SJSA1 (cell line): ENCODE results near the gene KRT3. TPM values are rescaled to one million over a fixed set of nuclear protein-coding genes. Genes with fewer than 3 reads are reported as not detected.
A peak's percentile ranks its signal among the peaks of the same experiment; 100 is the strongest.

Experiments used
- DNase-seq, 2 experiments: peaks; one replicate each; pipeline ENCODE4 v3.0.0-alpha.2; 2015 to 2020; ENCODE audit warnings: low spot score in 2 of 2, low read depth in 1 of 2
- H3K27ac ChIP-seq: fragments of 250-450 bp; sonication (Bioruptor Pico); 2 replicates; pipeline ENCODE4 v1.5.1; 2020; ENCODE audit warnings: mild to moderate bottlenecking, moderate library complexity
- H3K27me3 ChIP-seq: fragments of 250-450 bp; sonication (Bioruptor Pico); replicated peaks from 2 replicates; pipeline ENCODE4 v1.5.1; 2020; ENCODE audit warnings: mild to moderate bottlenecking, moderate library complexity
- H3K36me3 ChIP-seq: fragments of 250-450 bp; sonication (Bioruptor Pico); 2 replicates; pipeline ENCODE4 v1.5.1; 2020; ENCODE audit warnings: mild to moderate bottlenecking
- H3K4me1 ChIP-seq: fragments of 250-450 bp; sonication (Bioruptor Pico); replicated peaks from 2 replicates; pipeline ENCODE4 v1.6.1; 2021; ENCODE audit warnings: mild to moderate bottlenecking
- H3K4me3 ChIP-seq: fragments of 250-450 bp; sonication (Bioruptor Pico); 2 replicates; pipeline ENCODE4 v1.5.1; 2020; ENCODE audit warnings: mild to moderate bottlenecking
- H3K9me3 ChIP-seq: fragments of 250-450 bp; sonication (Bioruptor Pico); replicated peaks from 2 replicates; pipeline ENCODE4 v1.5.1; 2020; ENCODE audit warnings: mild to moderate bottlenecking
- total RNA-seq: library from RNA; depleted of rRNA; stranded (reverse); fragments of >200 nt; shearing (Covaris generic); gene quantifications from 2 replicates; pipeline ENCODE4 v1.2.3, GENCODE V29; 2014; rRNA removed

Gene KRT3
- 0.08 TPM in 1 of 2 replicates, not detected in the other for total RNA-seq

DNA sequence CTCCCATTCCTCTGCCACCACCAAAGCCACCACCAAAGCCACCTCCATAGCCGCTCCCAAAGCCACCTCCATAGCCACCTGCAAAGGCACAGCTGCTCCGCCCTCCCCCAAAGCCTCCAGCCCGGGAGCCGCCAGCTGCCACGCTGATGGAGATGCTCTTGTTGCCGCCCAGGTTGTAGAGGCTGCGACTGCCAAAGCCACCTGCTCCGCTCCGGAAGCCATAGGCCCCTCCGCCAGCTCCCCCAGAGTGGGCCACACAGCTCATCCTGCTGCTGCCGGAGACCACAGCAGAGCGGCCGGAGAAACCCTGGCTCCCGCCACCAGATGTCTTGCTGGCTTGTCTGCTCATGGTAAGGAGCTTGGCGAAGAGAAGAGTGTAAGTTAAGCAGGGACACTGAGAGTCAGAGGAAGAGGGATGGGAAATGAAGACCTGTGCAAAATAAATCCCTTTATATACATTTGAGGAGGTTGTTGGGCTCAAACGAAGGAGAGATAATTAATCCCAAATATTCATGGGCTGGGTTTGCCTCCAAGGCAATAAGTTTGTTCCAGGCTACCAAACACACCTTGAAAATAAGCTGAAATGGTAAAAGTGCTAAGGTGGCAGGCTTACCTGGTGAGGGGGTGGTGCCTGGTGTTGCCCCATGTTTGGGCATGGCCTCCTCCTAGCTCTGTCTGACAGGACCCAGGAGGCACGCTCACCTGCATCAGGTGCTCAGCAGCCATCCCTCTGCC is at the start of gene KRT3:
TSS of gene KRT3 (minus strand) at position 424 of the 735 bp plus-strand sequence. CDS start at position 349, 75 bp downstream.
- H3K9me3 ChIP-seq: peaks cover 28% of the 10 kb centered on the region

DNA sequence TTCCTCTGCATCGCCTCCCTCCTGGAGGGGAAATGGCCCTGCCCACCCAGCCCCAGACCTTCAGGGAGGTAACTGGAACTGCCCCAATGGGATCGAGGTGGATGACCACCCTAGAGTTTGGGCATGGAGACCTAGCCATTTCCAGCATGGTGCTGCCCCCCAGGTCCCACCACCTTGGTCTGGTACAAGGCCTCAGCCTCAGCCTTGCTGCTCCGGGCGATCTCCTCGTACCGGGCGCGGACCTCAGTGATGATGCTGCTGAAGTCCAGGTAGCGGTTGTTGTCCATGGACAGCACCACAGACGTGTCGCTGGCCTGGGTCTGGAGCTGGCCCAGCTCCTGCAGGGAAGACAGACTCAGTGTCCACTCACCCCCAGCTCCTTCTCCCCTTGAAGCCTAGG is 48.5 kb upstream of the KRT3 start:
- Histone ChIP-seq H3K9me3 (peaks cover 10% of the 10 kb centered on the region), H3K36me3 (no peaks in the 10 kb centered on the region), H3K27ac (no peak overlapping the region), H3K4me3 (no peak overlapping the region), H3K27me3 (peaks cover 16% of the 10 kb centered on the region), H3K4me1 (peaks cover 8% of the 10 kb centered on the region)
- no peak for DNase-seq

More for the DNA sequence above, at the start of gene KRT3:
- peak in 1 of 2 experiments; percentile 92 for DNase-seq
- Histone ChIP-seq H3K4me1 (peaks cover 42% of the 10 kb centered on the region), H3K36me3 (no peaks in the 10 kb centered on the region), H3K27ac (no peak within 1 kb of the TSS), H3K4me3 (no peak within 1 kb of the TSS), H3K27me3 (peaks cover 33% of the 10 kb centered on the region)

DNA sequence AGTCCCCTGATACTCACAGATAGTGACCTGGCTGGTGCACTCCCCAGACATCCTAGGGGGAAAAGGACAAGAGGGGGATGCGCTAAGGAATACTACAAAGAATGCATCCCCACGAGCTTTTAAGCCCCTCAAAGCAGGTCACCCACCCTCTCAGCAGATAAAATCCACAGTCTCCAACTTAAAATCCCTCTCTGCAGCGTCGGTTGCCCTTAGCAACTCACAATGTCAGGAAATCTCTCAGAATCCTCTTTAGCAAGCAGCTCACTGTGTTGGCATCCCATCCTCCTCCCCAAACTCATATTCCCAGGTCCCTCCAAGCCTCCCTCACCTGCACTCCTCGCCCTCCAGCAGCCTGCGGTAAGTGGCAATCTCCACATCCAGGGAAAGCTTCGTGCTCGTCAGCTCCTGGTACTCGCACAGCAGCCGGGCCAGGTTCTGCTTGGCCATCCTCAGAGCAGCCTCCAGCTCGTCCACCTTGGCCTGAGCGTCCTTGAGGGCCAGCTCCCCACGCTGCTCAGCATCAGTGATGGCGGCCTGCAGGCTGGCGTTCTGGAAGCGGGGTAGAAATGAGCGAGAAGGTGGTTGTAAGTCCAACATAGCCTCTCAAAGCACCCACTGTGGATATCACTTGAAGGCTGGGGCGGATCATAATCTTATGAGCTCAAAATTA is 43.7 kb upstream of the KRT3 start:
- Histone ChIP-seq H3K36me3 (no peaks in the 10 kb centered on the region), H3K27ac (no peak overlapping the region), H3K4me1 (peaks cover 30% of the 10 kb centered on the region), H3K27me3 (peaks cover 29% of the 10 kb centered on the region), H3K4me3 (no peak overlapping the region), H3K9me3 (peaks cover 14% of the 10 kb centered on the region)
- DNase-seq: peak; percentile 83 to 97

DNA sequence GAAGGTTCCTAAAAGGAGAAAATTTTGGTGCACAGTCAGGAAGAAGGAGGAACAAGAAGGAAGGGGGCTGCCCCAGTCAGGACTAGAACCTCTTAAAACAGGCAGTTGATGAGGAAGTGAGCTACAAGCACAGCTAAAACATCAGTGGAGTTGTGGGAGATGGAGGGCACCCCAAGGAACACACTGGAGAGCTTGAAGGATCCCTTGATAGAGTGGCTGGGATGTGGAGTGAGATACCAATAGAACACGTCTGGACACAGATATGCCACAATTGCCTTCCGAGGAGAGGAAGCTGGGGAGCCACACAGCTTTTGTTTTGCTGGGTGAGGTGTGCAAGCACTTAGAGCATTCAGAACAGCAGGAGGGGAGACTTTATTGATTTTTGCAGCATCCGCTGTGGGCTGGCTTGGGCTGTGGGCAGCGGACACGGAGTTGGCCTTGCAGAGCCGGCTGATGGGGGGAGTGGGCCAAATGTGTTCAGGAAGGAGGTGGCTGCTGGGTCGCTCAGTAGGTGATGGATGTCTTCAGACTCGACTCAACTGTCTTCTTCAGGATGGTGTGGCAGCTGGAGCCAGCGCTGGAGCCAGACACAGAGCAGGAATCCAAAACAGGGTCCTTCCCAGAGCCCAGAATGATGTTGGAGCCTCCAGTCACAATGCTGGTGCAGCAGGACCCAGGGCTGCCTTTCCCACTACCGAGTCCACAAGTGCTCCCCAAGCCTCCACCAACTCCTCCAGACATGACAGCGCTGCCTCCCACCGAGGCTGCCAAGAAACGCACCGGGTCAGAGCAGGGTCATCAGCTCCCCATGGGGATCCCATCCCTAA is 42.9 kb upstream of the KRT3 start:
- no peak overlapping the region for H3K4me3 ChIP-seq
- peaks cover 30% of the 10 kb centered on the region for H3K4me1 ChIP-seq
- peaks cover 14% of the 10 kb centered on the region for H3K9me3 ChIP-seq
- H3K36me3 ChIP-seq: no peaks in the 10 kb centered on the region
- DNase-seq: peak in 1 of 2 experiments; percentile 98
- no peak overlapping the region for H3K27ac ChIP-seq
- H3K27me3 ChIP-seq: peaks cover 29% of the 10 kb centered on the region

DNA sequence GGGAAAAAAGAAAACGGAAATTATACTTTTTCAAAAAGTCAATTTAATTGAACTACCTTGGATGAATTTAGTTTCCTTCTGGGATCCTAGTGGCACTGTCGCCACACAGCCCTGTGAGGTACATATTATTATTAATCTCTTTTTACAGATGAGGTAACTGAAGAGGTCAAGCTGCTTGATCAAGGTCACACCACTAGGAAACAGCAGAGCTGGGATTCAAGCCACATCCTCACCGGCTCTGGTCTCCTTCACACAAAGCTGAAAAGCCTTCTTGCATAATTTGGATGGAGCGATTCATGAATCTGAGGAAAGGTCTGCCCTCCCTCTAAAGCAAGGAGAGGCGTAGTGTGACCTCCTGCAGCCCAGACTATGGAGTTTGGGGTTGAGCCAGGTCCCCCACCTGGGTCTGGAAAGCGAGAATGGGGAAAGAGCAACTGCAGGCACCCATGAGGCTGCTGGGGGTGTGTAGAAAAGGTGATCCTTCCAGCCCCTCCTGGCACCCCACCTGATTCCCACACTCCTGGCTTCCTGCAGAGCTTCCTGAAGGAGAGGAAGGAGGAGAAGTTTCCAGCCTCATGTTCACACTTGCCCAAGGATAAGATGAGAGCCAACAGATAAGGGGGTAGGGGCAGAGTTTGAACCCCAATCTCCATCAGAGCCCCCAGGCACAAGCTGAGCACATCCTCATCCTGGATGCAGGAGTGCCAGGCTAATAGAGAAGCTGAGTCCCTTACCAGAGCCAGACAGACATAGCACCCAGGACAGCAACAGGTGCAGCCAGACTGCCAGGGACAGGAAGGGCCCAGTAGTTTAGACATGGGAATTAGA is 42.1 kb upstream of the KRT3 start:
- peaks cover 30% of the 10 kb centered on the region for H3K4me1 ChIP-seq
- H3K9me3 ChIP-seq: peaks cover 14% of the 10 kb centered on the region
- H3K4me3 ChIP-seq: no peak overlapping the region
- H3K36me3 ChIP-seq: no peaks in the 10 kb centered on the region
- H3K27me3 ChIP-seq: peaks cover 32% of the 10 kb centered on the region
- DNase-seq: peak; percentile 87 to 96
- no peak overlapping the region for H3K27ac ChIP-seq

DNA sequence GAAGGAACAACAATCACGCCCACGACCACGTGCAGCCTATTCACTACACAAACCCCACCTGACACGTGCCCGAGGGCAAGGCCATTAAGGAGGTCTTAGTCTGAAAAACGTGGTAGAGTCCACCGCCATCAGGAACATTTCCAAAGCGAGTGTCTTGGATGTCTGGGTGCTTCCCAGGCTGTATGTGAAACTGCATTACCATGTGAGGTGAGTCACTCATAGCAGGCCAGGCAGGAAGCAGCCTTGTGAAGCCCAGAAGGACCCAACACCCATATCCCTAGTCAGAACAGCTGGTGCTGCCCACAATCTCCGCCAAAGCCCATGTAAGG is 41.5 kb upstream of the KRT3 start:
- Histone ChIP-seq H3K36me3 (no peaks in the 10 kb centered on the region), H3K4me3 (no peak overlapping the region), H3K4me1 (peaks cover 30% of the 10 kb centered on the region), H3K27me3 (peaks cover 38% of the 10 kb centered on the region), H3K27ac (peak overlapping the region; percentile 0), H3K9me3 (peaks cover 14% of the 10 kb centered on the region)
- DNase-seq: peak; percentile 99 to 100

DNA sequence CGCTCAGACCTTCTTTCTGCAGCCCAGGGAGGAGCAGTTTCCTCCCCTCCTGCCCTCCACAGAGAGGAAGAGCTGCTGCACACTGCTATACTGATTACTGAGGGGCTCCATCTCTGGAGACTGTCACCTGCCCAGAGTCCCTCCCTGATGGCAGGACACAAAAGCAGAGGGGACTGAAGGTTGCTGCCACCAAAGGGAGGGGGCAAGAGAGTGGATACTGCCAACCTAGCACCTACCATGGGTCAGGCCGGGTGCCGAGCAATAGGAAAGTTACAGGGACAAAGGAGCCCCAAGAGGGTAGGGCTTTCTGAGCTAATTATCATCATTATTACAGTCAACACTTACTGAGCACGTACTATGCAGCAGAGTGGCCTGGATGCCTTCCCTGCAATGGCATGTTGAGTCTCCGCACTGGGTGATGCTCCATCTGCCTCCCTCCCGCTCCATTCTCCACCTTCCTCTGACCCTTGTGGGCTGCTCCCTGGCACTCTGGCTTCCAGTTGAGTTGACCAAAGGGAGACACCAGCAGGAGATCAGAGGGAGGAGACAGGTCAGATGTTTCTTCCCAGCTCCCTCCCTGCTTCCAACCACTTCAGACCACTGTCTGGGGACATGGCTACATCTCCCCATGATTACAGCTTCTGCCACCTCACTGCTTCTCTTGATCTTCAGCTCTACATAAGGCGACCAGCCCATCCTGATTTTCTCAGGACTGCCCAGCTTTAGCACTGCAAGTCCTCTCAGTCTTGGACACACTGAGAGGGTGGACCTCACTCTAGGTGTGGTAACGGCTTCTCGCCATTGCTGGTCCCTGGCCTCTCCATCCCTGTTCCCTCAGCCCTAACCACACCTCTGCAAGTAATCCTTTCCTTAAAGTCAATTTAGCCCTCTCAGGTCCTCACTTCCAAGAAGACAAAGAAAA is 40.8 kb upstream of the KRT3 start:
- H3K9me3 ChIP-seq: peaks cover 15% of the 10 kb centered on the region
- H3K36me3 ChIP-seq: no peaks in the 10 kb centered on the region
- peak overlapping the region; percentile 0 for H3K27ac ChIP-seq
- H3K4me1 ChIP-seq: peaks cover 30% of the 10 kb centered on the region
- H3K27me3 ChIP-seq: peaks cover 45% of the 10 kb centered on the region
- peak; percentile 97 to 98 for DNase-seq
- no peak overlapping the region for H3K4me3 ChIP-seq

DNA sequence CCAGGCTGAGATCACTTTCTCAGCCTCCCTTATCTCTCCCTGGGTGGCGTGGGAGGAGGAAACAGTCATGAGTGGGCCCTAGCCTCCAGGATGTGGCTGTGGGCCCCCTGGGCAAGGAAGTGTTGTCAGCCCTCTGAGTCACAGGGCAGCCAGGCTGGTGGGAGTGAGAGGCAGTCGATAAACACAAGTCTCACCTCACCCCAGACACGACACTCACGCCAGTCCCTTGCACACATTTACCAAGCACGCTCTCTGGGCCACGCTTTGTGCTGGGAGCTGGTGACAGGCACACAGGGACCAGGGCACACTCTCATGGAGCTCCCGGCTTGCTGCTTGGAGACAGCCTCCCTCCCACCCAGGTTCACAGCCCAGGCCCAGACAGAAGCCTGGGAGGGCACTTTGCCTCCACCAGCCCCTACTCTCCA is 40.1 kb upstream of the KRT3 start:
- peak; percentile 100 for DNase-seq
- Histone ChIP-seq H3K27ac (peak overlapping the region; percentile 1), H3K4me3 (no peak overlapping the region), H3K36me3 (no peaks in the 10 kb centered on the region), H3K4me1 (peaks cover 30% of the 10 kb centered on the region), H3K9me3 (peaks cover 17% of the 10 kb centered on the region), H3K27me3 (peaks cover 52% of the 10 kb centered on the region)

DNA sequence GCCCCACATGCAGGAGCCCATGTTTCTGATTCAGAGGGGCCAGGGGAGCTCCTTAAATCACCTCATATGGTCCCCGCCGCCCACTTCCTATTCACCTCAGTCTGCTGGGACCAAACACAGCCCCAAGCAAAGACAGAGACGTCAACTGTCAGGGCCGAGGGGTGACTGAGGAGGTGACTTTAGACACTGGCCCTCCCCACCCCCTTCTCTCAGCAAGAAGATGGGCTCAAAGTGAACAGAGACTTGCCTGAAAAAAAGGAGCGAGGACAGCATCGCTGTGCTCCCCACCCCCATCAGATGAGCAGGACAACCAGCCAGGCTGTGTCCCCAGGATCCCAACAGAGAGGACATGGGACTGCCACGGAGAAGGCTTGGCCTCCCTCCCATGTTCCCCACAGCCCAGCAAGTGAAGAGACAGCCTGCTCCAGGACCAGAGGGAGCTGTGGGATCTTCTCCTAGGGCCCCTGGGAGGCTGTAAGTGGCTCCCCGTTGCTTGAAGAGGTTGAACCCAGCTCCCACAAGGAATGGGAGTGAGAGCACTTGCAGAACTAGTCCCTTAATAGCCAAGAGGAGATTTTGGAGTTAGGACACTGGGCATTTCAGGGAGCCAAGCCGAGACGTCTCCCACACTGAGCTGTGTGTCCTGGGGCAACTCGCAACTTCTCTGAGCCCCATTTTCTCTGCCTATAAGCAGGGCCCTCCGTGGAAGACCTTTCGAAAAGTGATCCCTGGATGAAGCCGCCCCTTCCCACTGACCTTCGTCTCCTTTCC is 39.5 kb upstream of the KRT3 start:
- peak overlapping the region; percentile 1 for H3K27ac ChIP-seq
- H3K36me3 ChIP-seq: no peaks in the 10 kb centered on the region
- peaks cover 30% of the 10 kb centered on the region for H3K4me1 ChIP-seq
- peaks cover 14% of the 10 kb centered on the region for H3K9me3 ChIP-seq
- DNase-seq: peak in 1 of 2 experiments; percentile 98
- H3K4me3 ChIP-seq: no peak overlapping the region
- H3K27me3 ChIP-seq: peaks cover 52% of the 10 kb centered on the region

DNA sequence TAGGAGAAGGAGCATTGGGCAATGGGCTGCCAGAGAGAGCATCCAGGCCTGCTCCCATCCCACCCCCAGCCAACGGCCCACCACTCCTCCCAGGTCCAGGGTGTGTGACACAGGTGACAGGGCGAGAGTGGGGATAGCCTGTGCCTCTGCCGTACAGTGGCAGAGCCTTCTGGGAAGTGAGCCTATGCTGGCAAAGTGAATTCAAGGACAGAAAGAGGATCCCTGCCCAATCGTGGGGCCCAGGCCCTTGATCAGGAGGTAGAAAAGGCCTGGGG is 38.7 kb upstream of the KRT3 start:
- peaks cover 11% of the 10 kb centered on the region for H3K9me3 ChIP-seq

DNA sequence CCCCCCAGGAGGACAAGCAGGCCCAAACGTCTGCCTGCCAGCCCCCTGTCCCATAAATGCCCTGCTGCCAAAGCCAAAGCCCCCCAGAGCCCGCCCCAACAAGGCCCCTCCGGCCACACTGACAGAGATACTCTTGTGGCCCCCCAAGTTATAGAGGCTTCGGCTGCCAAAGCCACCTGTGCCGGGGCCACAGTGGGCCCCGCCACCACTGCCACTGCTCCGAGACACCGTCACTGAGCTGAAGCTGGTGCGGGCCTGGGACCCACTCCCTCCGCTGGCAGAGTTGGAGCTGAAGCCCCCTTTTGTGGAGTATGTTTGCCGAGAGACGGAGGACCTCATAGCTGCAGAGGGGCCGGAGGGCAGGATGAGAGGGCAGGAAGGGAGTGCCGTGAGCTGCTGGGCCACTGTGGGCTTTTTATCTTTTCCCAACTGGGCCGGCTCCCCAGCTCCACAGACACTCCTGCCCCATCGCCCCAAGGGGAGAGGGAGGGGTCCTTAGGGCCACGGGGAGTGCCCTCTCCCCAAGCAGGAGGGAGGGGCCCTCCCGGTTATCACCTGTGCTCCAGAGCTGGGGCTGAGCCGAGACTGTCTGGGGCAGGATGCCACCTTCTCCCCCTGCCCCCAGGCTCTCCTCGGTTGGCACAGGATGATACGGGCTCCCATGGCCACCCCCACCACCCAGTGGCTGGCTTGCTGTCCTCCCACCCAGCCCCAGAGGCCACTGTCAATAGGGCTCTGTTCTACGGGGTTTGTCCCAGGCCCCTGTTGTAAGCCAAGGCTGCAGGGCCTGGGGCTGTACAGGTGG is 38.2 kb upstream of the KRT3 start, which contains the start of gene KRT79:
TSS of gene KRT79 (minus strand) at position 390 of the 805 bp plus-strand sequence. CDS start at position 339, 51 bp downstream.
- H3K27ac ChIP-seq: no peak within 1 kb of the TSS
- peak; percentile 85 to 98 for DNase-seq
- no peaks in the 10 kb centered on the region for H3K36me3 ChIP-seq

More for the DNA sequence above, 38.7 kb upstream of the KRT3 start:
- no peak overlapping the region for H3K27ac ChIP-seq
- DNase-seq: peak in 1 of 2 experiments; percentile 97
- no peak overlapping the region for H3K4me3 ChIP-seq
- peaks cover 52% of the 10 kb centered on the region for H3K27me3 ChIP-seq
- peaks cover 30% of the 10 kb centered on the region for H3K4me1 ChIP-seq
- H3K36me3 ChIP-seq: no peaks in the 10 kb centered on the region

More for the DNA sequence above, 38.2 kb upstream of the KRT3 start, which contains the start of gene KRT79:
- peaks cover 11% of the 10 kb centered on the region; the same call in 1 of the 2 replicates for H3K9me3 ChIP-seq
- peaks cover 30% of the 10 kb centered on the region for H3K4me1 ChIP-seq
- no peak within 1 kb of the TSS for H3K4me3 ChIP-seq
- peaks cover 52% of the 10 kb centered on the region for H3K27me3 ChIP-seq
